HL-60 (cell line): ENCODE results near the gene RAD23A.

ENCODE experiments used
- CTCF ChIP-seq: IDR thresholded peaks from one replicate; pipeline ENCODE4 v1.5.1; 2011; ENCODE audit warnings: low read length, control low read depth, inconsistent platforms; ENCODE audit not compliant: insufficient read depth
- POLR2AphosphoS5 ChIP-seq: IDR thresholded peaks from 2 replicates; pipeline ENCODE4 v1.6.1; 2012; ENCODE audit warnings: low read depth
- REST ChIP-seq: IDR thresholded peaks from 2 replicates; pipeline ENCODE4 v1.6.1; 2012; ENCODE audit warnings: low read depth; ENCODE audit not compliant: insufficient replicate concordance

GRCh38 chr19:12965812-12966135 lies 20.1 kb downstream of the RAD23A start:
- TF ChIP-seq CTCF (no peak), REST (no peak), POLR2AphosphoS5 (no peak)
